Stimulated activated CD4-positive, alpha-beta T cell treated with anti-CD3 and anti-CD28 coated beads, Interleukin-15, amount 100 ng/mL, for 1 hour (primary cell): ENCODE measurements around the gene PHACTR4.
"Not testable (repeated sequence)": the region's sequence is repeated elsewhere in the genome, so short reads cannot be mapped to it uniquely, and the experiment has no call there.

Source experiments
- DNase-seq, 2 donors: peaks; one replicate each; pipeline ENCODE4 v3.0.0-alpha.2; 2020; ENCODE audit warnings: low read depth in 1 of 2, low spot score in 1 of 2

Gene PHACTR4

DNA sequence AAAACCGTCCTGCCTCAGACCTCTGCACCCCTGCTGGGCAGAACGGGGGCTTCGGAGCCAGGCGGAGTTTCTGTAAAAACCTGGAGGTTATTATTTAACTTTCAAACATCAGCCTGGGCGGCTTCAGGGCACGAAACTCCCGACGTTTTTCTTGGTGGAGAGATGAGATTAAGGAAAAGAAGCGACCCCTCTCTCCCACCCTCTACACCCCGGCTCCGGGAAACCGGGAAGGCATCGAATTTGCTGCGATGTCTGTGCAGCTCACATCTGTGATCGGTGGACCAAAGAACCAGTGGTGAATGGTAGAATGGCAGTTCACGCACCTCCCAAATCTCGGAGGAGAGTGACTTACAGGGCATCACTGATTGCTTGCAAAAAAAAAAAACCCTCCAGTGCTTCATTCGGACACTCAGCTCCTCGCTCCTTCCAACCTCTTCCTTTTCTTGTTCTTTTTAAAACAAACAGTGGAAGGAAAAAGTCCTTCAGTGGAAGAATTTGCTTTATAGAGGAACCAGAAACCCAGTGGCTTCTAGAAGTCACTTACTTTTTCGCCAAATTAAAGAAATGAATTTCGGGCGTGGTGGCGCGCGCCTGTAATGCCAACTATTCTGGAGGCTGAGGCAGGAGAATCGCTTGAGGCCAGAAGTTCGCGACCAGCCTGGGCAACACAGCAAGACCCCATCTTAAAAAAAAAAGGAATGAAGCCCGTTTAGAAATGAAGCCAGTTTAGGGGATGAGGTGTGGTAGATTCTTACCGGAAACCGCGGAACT is 884 bp downstream of the PHACTR4 start:
- no peak for DNase-seq

DNA sequence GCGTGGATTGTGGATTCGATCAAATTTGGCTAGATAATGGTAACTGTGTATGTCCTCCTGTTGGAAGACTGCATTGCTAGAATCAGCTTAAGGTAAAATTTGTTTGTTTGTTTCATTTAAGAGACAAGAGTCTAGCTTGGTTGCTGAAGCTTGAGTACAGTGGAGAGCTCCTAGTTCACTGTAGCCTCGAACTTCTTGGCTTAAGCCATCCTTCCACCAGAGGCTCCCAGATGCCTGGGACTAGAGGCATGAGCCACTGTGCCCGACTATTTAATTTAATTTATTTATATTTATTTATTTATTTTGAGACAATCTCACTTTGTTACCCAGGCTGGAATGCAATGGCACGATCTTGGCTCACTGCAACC is 1.5 kb downstream of the PHACTR4 start:
- no peak for DNase-seq

DNA sequence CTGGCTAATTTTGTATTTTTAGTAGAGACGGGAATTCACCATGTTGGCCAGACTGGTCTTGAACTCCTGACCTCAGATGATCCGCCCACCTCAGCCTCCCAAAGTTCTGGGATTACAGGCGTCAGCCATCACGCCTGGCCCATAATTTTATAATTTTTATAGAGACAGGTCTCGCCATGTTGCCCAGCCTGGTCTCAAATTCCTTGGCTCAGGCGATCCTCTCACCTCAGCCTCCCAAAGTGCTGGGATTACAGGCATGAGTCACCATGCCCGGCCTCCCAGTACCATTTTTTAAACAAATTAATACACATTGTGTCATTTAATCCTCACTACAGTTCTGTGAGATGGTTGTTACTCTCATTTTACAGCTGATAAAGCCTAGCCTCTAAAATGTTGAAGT is 3.9 kb downstream of the PHACTR4 start:
- DNase-seq: not testable (repeated sequence)

DNA sequence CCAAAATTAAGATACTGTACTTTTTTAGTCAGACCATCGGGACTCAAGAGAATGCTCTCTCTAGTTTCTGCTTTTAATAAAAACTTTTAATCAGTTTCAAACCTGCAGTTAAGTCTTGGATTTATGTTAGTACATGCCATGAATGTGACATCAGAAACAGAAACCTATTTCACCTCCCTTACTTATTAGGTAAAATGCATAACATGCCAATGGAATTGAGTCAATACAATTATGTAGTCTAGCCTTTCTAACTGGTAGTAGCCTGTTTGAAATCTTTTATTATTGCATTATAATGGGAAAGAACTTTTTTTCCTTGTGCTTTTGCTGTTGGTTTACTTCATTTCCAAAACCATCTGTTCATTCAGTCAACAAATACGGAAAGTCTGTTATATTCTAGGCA is 4.8 kb downstream of the PHACTR4 start:
- DNase-seq: no peak

DNA sequence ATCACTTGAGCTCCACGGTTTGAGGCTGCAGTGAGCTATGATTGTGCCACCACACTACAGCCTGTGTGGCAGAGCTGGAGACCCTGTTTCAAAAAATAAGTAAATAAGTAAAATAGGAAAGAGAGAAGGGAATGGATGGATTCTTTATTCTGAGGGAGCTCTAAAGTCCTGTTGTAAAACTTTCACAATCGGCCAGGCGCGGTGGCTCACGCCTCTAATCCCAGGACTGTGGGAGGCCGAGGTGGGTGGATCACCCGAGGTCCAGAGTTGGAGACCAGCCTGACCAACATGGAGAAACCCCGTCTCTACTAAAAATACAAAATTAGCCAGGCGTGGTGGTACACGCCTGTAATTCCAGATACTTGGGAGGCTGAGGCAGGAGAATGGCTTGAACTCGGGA is 6.1 kb downstream of the PHACTR4 start:
- not testable (repeated sequence) for DNase-seq

DNA sequence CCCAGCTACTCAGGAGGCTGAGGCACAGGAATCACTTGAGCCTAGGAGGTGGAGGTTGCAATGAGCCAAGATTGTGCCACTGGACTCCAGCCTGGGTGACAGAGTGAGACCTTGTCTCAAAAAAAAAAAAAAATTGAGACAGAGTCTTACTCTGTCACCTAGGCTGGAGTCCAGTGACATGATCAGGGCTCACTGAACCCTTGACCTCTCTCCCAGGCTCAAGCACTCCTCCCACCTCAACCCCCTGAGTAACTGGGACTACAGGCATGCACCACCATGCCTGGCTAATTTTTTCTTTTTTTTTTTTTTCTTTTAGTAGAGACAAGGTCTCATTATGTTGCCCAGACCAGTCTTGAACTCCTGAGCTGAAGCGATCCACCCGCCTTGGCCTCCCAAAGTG is 6.7 kb downstream of the PHACTR4 start:
- DNase-seq: not testable (repeated sequence)

DNA sequence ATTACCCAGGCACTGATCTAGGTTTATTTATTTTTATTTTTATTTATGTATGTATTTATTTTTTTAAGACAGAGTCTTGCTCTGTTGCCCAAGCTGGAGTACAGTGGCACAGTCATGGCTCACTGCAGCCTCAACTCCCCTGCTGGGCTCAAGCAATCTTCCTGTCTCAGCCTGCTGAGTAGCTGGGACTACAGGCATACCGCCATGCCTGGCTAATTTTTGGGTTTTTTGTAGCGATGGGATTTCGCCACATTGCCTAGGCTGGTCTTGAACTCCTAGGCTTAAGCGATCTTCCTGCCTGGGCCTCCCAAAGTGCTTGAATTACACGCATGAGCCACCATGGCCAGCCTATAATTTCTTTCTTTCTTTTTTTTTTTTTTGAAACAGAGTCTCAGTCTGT is 9.4 kb downstream of the PHACTR4 start:
- no peak for DNase-seq

DNA sequence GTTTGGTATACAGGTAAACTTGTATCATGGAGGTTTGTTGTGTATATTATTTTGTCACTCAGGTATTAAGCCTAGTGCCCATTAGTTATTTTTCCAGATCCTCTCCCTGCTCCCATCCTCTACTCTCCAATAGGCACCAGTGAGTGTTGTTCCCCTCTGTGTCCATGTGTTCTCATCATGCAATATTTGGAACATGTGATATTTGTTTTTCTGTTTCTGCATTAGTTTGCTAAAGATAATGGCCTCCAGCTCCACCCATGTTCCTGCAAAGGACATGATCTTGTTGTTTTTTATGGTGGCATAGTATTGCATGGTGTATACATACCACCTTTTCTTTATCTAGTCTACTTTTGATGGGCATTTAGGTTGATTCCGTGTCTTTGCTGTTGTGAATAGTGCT is 10.9 kb downstream of the PHACTR4 start:
- DNase-seq: no peak

DNA sequence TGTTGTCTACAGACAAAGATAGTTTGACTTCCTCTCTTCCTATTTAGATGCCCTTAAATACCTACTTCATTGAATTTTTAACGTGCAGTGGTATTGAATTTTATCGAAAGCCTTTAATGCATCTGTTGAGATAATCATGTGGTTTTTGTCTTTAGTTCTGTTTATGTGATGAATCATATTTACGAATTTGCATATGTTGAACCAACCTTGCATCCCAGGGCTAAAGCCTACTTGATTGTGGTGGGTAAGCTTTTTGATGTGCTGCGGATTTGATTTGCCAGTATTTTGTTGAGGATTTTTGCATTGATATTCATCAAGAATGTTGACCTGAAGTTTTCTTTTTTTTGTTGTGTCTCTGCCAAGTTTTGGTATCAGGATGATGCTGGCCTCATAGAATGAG is 14.2 kb downstream of the PHACTR4 start:
- not testable (repeated sequence) for DNase-seq

DNA sequence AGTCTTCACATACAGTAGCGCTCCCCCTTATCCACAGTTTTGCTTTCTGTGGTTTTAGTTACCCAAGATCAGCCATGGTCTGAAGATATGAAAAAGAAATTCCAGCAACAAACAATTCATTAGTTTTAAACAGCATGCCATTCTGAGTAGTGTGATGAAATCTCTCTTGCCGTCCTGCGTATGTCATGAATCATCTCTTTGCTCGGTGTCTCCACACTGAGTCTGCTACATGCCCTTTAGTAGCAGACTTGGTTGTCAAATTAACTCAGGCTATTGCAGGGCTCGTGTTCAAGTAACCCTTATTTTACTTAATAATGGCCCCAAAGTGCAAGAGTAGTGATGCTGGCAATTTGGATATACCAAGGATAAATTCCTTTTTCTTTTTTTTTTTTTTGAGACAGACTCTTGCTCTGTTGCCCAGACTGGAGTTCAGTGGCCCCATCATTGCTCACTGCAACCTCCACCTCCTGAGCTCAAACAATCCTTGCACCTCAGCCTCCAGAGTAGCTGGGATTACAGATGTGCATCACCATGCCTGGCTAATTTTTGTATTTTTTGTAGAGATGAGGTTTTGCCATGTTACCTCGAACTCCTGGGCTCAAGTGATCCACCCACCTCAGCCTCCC is 22.6 kb downstream of the PHACTR4 start:
- DNase-seq: no peak

DNA sequence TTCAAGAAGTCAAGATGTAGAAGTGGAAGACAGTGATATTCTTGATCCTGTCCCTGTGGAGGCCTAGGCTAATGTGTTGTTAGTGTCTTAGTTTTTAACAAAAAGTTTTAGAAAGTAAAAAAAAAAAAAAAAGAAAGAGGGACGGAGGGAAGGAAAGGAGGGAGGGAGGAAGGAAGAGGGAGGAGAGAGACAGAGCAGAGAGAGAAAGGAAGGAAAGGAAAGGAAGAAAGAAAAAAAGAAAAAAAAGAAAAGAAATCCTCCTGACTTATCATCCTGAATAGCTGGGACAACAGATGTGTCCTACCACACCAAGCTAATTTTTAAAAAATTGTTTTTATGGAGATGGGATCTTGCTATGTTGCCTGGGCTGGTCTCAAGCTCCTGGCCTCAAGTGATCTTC is 24.6 kb downstream of the PHACTR4 start:
- DNase-seq: no peak

DNA sequence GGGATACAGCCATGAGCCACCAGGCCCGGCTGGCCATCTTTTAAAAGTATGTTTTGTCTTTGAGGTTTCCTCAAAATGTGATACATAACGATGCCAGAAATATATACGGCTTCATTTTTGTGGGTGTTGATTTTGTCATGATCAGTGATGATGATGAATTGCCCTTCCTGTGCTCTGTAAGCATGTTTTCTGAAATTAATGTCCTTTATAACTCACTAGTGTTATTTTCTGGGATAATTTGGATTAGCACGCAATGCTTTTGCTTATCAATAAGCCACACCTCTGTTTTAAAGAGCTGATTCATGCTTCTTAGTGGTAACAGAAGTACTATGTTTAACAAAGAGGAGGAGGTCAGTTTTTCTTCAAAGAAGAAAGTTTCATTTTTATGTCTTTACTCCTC is 25.6 kb downstream of the PHACTR4 start:
- DNase-seq: no peak

DNA sequence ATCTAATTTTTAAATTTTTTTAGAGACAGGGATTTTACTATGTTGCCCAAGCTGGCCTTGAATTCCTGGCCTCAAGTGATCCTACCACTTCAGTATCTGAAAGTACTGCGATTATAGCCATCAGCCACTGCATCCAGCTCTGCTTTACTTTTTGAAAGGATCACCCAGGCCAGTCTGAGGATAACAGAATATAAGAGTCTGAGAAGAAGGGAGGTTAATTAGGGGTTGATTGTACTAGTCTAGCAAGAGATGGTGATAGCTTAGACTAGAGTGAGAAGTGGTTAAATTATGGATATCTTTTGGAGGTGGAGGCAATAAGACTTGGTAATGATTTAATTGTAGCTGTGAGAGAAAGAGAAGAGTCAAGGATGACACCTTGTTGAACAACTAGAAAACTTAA is 32.2 kb downstream of the PHACTR4 start:
- DNase-seq: no peak

DNA sequence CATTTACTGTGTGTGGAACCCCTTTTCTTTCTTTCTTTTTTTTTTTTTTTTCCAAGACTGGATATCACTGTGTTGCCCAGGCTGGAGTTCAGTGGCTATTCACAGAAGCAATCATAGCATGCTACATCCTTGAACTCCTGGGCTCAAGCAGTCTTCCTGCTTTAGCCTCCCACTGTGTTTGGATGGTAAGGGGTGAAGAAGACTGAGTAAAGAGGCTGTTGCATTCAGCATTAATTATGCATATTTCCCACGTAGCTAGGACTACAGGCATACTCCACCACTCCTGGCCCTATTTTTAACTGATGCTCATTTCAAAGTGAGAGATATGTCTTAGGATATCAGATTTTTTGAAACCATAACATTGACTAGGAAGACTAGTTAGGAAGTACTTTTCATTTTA is 39.5 kb downstream of the PHACTR4 start:
- DNase-seq: no peak

DNA sequence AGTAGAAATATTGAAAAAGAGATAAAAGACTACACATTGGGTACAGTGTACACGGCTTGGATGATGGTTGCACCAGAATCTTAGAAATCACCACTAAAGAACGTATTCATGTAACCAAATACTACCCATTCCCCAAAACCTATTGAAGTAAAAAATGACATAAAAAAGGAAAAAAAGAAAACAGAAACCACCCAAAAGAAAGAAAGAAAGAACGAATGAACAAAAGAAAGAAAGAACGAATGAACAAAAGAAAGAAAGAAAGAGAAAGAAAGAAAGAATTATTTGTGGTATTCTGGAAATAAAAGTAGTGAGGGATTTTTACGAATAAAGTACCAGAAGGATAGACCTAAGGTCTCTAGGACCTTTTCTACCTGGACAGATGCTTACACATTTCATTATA is 42.1 kb downstream of the PHACTR4 start:
- no peak for DNase-seq

DNA sequence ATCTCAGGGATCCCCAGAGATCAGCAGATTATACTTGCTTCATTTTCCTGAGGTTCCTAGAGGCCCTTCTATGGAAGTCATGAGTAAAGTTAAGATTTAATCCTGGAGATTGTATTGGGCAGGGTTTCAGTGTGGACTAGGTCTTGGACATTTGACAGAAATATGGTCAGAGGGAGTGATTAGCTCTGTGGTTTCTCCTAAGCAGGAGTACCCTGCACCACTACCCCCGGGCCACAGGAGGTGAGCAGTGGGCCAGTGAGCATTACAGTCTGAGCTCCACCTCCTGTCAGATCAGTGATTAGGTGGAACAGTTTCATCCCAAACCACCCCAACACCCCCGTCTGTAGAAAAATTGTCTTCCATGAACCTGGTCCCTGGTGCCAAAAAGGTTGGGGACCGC is 43.2 kb downstream of the PHACTR4 start:
- DNase-seq: no peak

DNA sequence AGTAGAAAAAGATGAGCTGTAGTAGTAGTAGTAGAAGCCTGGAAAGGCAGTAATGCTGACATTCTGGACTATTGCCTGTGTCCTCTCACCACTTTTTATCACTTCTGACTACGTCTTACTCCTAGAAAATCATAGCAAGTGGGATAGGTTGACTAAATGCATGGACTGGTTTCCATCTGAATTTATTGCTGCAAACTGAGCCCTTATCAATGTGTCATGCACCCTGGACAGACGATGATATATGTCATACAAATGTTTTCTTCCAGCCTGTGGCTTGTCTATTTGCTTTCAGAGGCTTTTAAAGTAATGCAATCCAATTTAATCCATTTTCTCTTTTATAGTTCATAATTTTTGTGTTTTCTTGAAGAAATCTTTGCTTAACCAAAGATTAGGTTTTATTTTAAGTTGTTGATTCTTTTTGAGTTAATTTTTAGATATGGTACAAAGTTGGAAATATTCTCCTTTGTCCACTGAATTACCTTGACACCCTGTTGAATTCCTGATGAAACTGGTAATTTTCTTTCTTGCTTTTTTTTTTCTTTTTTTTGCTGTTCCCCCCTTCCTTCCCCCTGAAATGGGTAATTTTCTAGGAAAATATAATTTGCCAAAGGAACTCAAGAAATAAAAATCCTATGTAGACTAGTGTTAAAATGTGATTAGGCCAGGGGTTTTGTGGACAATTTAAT is 47.1 kb downstream of the PHACTR4 start:
- DNase-seq: no peak

DNA sequence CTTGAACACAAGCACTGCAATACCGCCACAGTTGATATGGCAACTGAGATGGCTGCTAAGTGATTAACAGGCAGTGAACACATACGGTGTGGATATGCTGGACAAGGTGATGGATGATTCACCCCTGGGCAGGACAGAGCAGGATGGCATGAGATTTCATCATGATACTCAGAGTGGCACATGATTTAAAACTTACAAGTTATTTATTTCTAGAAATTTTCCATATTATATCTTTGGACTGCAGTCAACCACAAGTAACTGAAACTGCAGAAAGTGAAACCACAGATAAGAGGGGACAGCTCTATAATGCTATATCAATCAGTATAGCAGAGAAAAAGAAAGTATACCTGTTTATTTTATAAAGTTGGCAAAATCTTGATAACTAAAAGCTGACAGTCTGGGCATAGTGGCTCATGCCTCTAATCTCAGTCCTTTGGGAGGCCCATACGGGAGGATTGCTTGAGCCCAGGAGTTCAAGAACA is 47.9 kb downstream of the PHACTR4 start:
- DNase-seq: no peak

DNA sequence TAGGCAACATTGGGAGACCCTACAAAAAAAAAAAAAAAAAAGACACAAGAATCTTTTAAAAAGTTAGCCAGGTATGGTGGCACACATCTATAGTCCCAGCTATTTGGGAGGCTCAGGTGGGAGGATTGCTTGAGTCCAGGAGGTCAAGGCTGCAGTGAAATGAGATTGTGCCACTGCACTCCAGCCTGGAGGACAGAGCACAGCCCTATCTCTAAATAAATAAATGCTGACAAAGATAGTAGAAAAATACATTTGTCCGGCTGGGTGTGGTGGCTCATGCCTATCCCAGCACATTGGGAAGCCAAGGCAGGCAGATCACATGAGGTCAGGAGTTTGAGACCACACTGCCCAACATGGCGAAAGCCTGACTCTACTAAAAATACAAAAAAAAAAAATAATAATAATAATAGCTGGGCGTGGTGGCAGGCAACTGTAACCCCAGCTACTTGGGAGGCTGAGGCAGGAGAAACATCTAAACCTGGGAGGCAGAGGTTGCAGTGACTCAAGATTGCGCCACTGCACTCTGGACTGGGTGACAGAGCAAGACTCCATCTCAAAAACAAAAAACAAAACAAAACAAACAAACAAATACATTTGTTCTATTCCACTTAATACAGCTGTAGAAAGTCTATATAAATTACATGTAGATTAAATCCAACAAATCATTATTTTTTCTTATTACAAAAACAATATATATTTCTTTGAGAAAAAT is 48.5 kb downstream of the PHACTR4 start:
- no peak for DNase-seq

DNA sequence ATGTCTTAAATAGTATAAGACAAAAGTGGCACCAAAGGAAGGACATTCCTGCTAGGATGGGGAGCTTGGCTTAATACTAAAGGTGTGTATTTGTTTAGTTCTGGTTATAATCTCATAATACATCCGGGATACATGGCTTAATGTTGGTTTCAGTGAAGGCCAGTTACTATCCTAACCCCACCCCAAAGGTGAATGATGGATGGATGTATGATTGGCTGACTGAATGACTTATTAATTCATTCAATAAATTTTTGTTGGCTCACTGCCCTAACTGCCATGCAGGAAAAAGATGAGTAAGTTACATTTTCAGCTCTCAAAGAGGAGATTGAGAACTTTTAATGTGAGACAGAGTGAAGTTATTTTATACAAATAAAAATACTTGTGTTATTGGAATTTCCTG is 52.2 kb downstream of the PHACTR4 start:
- DNase-seq: no peak

DNA sequence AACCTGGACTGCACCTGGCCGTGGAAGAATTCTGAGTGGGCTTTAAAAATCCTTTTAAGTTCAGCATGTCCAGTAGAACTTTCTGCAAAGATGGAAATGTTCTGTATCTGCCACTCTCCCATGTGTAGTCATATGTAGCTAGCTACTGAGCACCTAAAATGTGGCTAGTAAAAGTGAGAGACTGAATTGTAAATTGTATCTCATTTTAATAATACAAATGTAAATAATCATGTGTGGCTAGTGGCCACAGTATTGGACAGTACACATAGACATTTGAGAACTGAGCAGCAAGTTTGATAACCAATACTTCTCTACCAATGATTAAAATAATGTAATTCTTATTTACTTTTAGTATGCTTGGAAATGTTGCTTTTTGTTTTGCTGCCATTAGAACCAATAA is 57.3 kb downstream of the PHACTR4 start:
- no peak for DNase-seq

DNA sequence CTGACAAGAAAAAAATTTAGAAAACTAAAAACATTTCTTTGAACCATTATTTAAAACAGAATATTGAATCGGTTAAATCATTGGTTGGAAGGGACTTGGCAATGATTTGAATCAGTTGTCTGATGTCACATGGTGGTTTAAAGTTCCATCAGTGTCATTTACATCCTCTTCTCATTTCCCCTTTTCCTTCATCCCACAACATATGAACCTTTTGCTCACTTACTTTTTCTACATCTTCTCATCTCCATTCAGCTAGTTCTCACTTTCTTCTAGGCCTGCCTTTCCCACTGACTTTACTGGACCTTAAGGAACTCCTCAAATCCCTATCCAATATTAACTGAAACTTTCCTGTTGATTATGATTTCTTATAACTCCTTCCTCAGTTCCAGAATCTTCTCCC is 58.5 kb downstream of the PHACTR4 start:
- DNase-seq: no peak
